ENCODE results near the gene LMTK3.

LMTK3 gene

GRCh38 chr19:48511321-48511731, 309 bp downstream of the LMTK3 start:
- TF ChIP-seq CTCF (IDR thresholded peaks at IDR 0.05; ENCODE audit: low read depth, low read length) = no peak
- Histone ChIP-seq H3K36me3 (no peaks in the 10 kb centered on the region), H3K27me3 (no peaks in the 10 kb centered on the region; the same call in 1 of the 2 replicates), H3K4me3 (ENCODE audit: low read depth, low read length) (peak overlapping the region; percentile 68), H3K9me3 (no peaks in the 10 kb centered on the region), H3K4me1 (0 out of 2 replicates have a peak, but pooled peaks cover 2% of the 10 kb centered on the region)
- DNase-seq = peak; percentile 32

GRCh38 chr19:48510421-48511268, 990 bp downstream of the LMTK3 start:
- DNase-seq = peak; percentile 78
- peak overlapping the region; percentile 68 for H3K4me3 ChIP-seq (ENCODE audit: low read depth, low read length)
- no peaks in the 10 kb centered on the region; the same call in 1 of the 2 replicates for H3K27me3 ChIP-seq
- no peak for TF ChIP-seq CTCF (IDR thresholded peaks at IDR 0.05; ENCODE audit: low read depth, low read length)
- H3K9me3 ChIP-seq = no peaks in the 10 kb centered on the region
- H3K4me1 ChIP-seq = 0 out of 2 replicates have a peak, but pooled peaks cover 2% of the 10 kb centered on the region
- H3K36me3 ChIP-seq = no peaks in the 10 kb centered on the region

- no peak overlapping the region for H3K4me3 ChIP-seq (ENCODE audit: low read depth, low read length)
- no peaks in the 10 kb centered on the region for H3K9me3 ChIP-seq
- H3K27me3 ChIP-seq = no peaks in the 10 kb centered on the region; the same call in 1 of the 2 replicates
- no peaks in the 10 kb centered on the region for H3K36me3 ChIP-seq
- no peak for DNase-seq
- TF ChIP-seq CTCF (IDR thresholded peaks at IDR 0.05; ENCODE audit: low read depth, low read length) = no peak
- H3K4me1 ChIP-seq = 0 out of 2 replicates have a peak, but pooled peaks cover 2% of the 10 kb centered on the region
These were observed 2.0 kb downstream of the LMTK3 start for GRCh38 chr19:48509467-48510194.

GRCh38 chr19:48508729-48509411, 2.8 kb downstream of the LMTK3 start:
- Histone ChIP-seq H3K4me1 (0 out of 2 replicates have a peak, but pooled peaks cover 2% of the 10 kb centered on the region), H3K4me3 (ENCODE audit: low read depth, low read length) (no peak overlapping the region), H3K36me3 (no peaks in the 10 kb centered on the region), H3K27me3 (no peaks in the 10 kb centered on the region; the same call in 1 of the 2 replicates), H3K9me3 (no peaks in the 10 kb centered on the region)
- no peak for DNase-seq
- no peak for TF ChIP-seq CTCF (IDR thresholded peaks at IDR 0.05; ENCODE audit: low read depth, low read length)

- no peak overlapping the region for H3K4me3 ChIP-seq (ENCODE audit: low read depth, low read length)
- no peaks in the 10 kb centered on the region for H3K36me3 ChIP-seq
- no peaks in the 10 kb centered on the region for H3K9me3 ChIP-seq
- TF ChIP-seq CTCF (IDR thresholded peaks at IDR 0.05; ENCODE audit: low read depth, low read length) = no peak
- H3K27me3 ChIP-seq = no peaks in the 10 kb centered on the region; the same call in 1 of the 2 replicates
- no peak for DNase-seq
- 0 out of 2 replicates have a peak, but pooled peaks cover 2% of the 10 kb centered on the region for H3K4me1 ChIP-seq
These were observed 3.7 kb downstream of the LMTK3 start for GRCh38 chr19:48507911-48508439.

All from BE2C (cell line).